MCF 10A (cell line): ENCODE data around the gene HRH2. TPM values are rescaled to one million over a fixed set of nuclear protein-coding genes. Genes with fewer than 3 reads are reported as not detected.

ENCODE experiments used
- BruUV-seq: library from RNA; stranded (reverse); fragments of 400-500 nt; replicated peaks from 2 replicates; lab custom pipeline; 2021; lab: Mats Ljungman, UMichigan
- CTCF ChIA-PET: fragments of 300-600 bp; sonication (Branson Sonifier 250); formaldehyde crosslinking; extraction: SDS; loops from one replicate; lab custom pipeline; 2021; ENCODE audit warnings: antibody characterized with exemption, inconsistent platforms; lab: Yijun Ruan, JAX
- POLR2A ChIA-PET: fragments of 300-600, 350-650 bp; sonication (Branson Sonifier 250); formaldehyde crosslinking; extraction: SDS; loops from one replicate; lab custom pipeline; 2020; ENCODE audit warnings: antibody characterized with exemption, inconsistent platforms; lab: Yijun Ruan, JAX
- DNase-seq: peaks from one replicate; pipeline ENCODE4 v3.0.0-alpha.2; 2018; ENCODE audit not compliant: unreplicated experiment
- H3K27ac Mint-ChIP-seq: one replicate; pipeline ENCODE4 v1.8.0; 2022; ENCODE audit warnings: mild to moderate bottlenecking, low read depth, mixed read lengths; ENCODE audit not compliant: unreplicated experiment
- H3K27me3 Mint-ChIP-seq: one replicate; pipeline ENCODE4 v1.8.0; 2022; ENCODE audit warnings: mixed read lengths; ENCODE audit not compliant: insufficient read depth, unreplicated experiment
- H3K36me3 Mint-ChIP-seq: one replicate; pipeline ENCODE4 v1.8.0; 2022; ENCODE audit warnings: mild to moderate bottlenecking, moderate library complexity, mixed read lengths; ENCODE audit not compliant: insufficient read depth, unreplicated experiment
- H3K4me1 Mint-ChIP-seq: one replicate; pipeline ENCODE4 v1.8.0; 2022; ENCODE audit warnings: mixed read lengths; ENCODE audit not compliant: insufficient read depth, unreplicated experiment
- H3K4me3 Mint-ChIP-seq: one replicate; pipeline ENCODE4 v1.8.0; 2022; ENCODE audit warnings: mild to moderate bottlenecking, moderate library complexity, mixed read lengths; ENCODE audit not compliant: unreplicated experiment
- H3K9me3 Mint-ChIP-seq: one replicate; pipeline ENCODE4 v1.8.0; 2022; ENCODE audit warnings: mixed read lengths; ENCODE audit not compliant: unreplicated experiment
- intact Hi-C: fragments of 100-400 bp; cut with micrococcal nuclease; formaldehyde crosslinking; loops from 2 replicates; pipeline ENCODE4 v1.14.1; 2022
- total RNA-seq: library from RNA; stranded (reverse); gene quantifications from 2 replicates; pipeline ENCODE4 v1.2.3, GENCODE V29; 2022
- TF ChIP-seq, protein P1 (sequence below): fragments of 200-600 bp; IDR thresholded peaks from one replicate; pipeline ENCODE4 v1.8.0; 2022; ENCODE audit warnings: antibody characterized with exemption, mild to moderate bottlenecking; ENCODE audit not compliant: unreplicated experiment

HRH2 gene
- total RNA-seq, 1 experiment from 2014 or later, result not detected

DNA sequence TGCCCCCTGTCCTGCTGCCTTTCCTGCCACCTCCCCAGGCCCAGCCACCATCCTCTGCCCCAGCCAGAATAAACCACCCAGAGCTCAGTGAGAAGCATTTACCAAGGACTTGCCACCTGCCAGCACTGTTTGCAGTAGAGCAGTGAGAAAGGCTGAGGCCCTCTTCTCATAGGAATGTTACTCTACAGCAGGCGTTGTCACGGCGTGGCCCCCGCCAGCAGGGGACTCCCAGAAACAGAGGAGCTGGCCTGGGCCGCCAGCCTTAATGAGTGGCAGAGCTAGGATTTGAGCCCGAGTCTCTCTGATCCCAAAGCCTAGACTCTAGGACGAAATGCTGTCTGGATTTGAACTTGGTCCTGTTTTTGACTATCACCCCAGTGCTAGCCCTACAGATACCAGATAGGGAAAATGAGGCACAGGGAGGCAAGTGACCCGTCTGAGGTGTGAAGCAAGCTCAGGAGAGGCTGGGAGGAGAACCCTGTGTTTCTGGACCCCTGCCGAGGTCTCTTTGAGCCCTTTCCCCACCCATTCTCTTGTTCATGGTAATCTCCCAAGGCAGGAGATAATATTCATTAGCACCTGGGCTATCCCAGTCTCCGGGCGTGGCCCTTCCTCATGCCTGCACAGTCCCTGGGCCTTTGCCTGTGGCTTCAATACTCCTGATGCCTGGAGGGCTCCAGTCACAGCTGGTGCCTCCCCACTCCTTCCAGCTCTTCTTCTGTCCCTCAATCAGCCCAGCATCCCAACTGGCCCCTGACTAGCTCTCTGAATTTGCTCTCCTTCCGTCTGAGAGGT is 30.7 kb downstream of the HRH2 start:
- CTCF ChIA-PET, result interaction anchor here (1.2 to 2.2 kb wide), 4 partner anchors 10 to 154 kb away, joined by 3 to 9 read pairs (median 5); no protein-coding TSS in a partner anchor
- BruUV-seq, result no TSS peak
- H3K27me3 Mint-ChIP-seq, result peaks cover 77% of the 10 kb centered on the region
- TF ChIP-seq, protein P1, sequence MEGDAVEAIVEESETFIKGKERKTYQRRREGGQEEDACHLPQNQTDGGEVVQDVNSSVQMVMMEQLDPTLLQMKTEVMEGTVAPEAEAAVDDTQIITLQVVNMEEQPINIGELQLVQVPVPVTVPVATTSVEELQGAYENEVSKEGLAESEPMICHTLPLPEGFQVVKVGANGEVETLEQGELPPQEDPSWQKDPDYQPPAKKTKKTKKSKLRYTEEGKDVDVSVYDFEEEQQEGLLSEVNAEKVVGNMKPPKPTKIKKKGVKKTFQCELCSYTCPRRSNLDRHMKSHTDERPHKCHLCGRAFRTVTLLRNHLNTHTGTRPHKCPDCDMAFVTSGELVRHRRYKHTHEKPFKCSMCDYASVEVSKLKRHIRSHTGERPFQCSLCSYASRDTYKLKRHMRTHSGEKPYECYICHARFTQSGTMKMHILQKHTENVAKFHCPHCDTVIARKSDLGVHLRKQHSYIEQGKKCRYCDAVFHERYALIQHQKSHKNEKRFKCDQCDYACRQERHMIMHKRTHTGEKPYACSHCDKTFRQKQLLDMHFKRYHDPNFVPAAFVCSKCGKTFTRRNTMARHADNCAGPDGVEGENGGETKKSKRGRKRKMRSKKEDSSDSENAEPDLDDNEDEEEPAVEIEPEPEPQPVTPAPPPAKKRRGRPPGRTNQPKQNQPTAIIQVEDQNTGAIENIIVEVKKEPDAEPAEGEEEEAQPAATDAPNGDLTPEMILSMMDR, result no peak
- intact Hi-C loops, result no loop called here
- H3K36me3 Mint-ChIP-seq, result no peaks in the 10 kb centered on the region
- H3K9me3 Mint-ChIP-seq, result no peaks in the 10 kb centered on the region
- no peak overlapping the region for H3K4me3 Mint-ChIP-seq
- no peak overlapping the region for H3K27ac Mint-ChIP-seq
- DNase-seq, result no peak
- H3K4me1 Mint-ChIP-seq, result peaks cover 7% of the 10 kb centered on the region
- POLR2A ChIA-PET, result interaction anchor here (1.1 kb wide), 1 partner anchor 16 kb away, joined by 3 read pairs; no protein-coding TSS in a partner anchor

DNA sequence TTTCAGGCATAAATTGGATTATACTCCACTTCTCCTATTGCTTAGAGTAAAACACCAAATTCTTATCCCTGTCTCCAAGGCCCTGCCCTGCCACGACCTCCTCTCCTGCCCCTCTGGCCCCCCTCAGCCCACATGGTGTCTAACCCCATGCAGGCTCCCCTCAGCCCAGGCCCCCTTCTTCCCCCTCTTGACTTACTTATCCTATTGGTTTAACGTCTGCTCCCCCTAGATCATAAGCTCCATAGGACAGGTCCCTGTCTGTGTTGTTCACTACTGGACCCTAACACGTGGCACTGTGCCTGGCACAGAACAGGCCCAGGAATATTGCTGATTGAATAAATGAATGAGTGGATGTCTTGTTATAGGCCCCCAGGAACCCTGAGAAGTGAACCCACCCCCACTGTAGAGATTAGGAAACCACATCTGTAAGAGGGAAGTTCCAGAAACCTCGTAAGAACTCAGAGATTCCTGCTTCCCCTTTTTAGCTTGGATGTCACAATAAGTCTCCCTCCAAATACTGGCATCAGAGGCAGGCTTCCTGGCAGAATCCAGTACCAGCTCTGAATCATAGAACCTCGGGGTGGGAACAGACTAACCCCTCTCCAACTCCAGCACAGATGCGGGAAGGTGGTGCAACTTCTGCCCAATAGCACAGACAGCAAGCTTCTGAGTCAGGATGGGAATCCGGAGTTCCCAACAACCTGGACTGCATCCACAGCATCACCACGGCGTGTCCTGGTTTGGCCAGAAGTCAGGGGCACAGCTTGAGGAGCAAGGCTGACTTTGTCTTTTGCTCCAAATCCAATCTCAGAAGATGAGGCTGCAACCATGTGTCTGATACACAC is 31.5 kb downstream of the HRH2 start:
- intact Hi-C loops, result no loop called here
- TF ChIP-seq, protein P1, result no peak
- peak; percentile 92 for DNase-seq
- BruUV-seq, result no TSS peak
- peaks cover 76% of the 10 kb centered on the region for H3K27me3 Mint-ChIP-seq
- peaks cover 7% of the 10 kb centered on the region for H3K4me1 Mint-ChIP-seq
- H3K36me3 Mint-ChIP-seq, result no peaks in the 10 kb centered on the region
- H3K4me3 Mint-ChIP-seq, result no peak overlapping the region
- CTCF ChIA-PET, result interaction anchor here (0.5 to 2.4 kb wide), 5 partner anchors 10 to 155 kb away, joined by 3 to 12 read pairs (median 7); no protein-coding TSS in a partner anchor
- H3K9me3 Mint-ChIP-seq, result no peaks in the 10 kb centered on the region
- no peak overlapping the region for H3K27ac Mint-ChIP-seq
- POLR2A ChIA-PET, result interaction anchor here (0.7 to 1.1 kb wide), 2 partner anchors 9 to 15 kb away, joined by 3 read pairs; no protein-coding TSS in a partner anchor

DNA sequence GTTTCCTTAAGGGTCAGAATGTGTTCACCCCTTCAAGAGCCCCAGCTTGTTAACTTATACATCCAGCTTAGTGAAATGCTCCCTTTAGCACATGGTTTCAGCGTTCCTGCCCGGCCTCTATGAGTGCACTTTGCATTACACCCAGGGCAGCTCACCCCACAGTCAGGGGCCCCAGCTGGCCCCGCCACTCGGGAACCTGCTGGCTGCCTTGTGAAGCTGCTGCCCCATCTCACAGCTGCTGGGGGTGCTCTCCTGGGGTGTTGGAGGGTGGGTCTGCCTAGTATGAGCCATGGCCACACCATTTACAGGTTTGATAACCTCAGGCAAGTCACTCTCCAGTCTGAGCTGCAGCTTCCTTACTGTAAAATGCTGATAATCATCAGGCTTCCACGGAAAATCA is 32.2 kb downstream of the HRH2 start:
- H3K9me3 Mint-ChIP-seq, result no peaks in the 10 kb centered on the region
- intact Hi-C loops, result no loop called here
- no TSS peak for BruUV-seq
- ChIA-PET CTCF (interaction anchor here (1.6 to 2.4 kb wide), 3 partner anchors 11 to 156 kb away, joined by 7 to 12 read pairs (median 9); no protein-coding TSS in a partner anchor), POLR2A (interaction anchor here (0.7 kb wide), 1 partner anchor 8 kb away, joined by 3 read pairs; no protein-coding TSS in a partner anchor)
- no peak for DNase-seq
- H3K4me3 Mint-ChIP-seq, result no peak overlapping the region
- no peaks in the 10 kb centered on the region for H3K36me3 Mint-ChIP-seq
- H3K27me3 Mint-ChIP-seq, result peaks cover 69% of the 10 kb centered on the region
- H3K4me1 Mint-ChIP-seq, result peaks cover 7% of the 10 kb centered on the region
- TF ChIP-seq, protein P1, result no peak
- no peak overlapping the region for H3K27ac Mint-ChIP-seq
